CD4-positive, alpha-beta T cell treated with Interleukin-15 for 1 hour (primary cell): ENCODE measurements around the gene SNPH.
A peak's percentile ranks its signal among the peaks of the same experiment; 100 is the strongest.
"Not testable (repeated sequence)": the region's sequence is repeated elsewhere in the genome, so short reads cannot be mapped to it uniquely, and the experiment has no call there.

Experiments
- DNase-seq: peaks from one replicate; pipeline ENCODE4 v3.0.0-alpha.2; 2020

Gene SNPH

GRCh38 chr20:1266167-1266973 is at the start of gene SNPH:
Gene SNPH (plus strand): TSS chr20:1266294. CDS start chr20:1296240, 29,946 bp downstream.
- peak; percentile 78 for DNase-seq

GRCh38 chr20:1216527-1217427 is 49.3 kb upstream of the SNPH start:
- peak; percentile 23 for DNase-seq

- not testable (repeated sequence) for DNase-seq
Observed at GRCh38 chr20:1222750-1223149, 43.3 kb upstream of the SNPH start.

DNA sequence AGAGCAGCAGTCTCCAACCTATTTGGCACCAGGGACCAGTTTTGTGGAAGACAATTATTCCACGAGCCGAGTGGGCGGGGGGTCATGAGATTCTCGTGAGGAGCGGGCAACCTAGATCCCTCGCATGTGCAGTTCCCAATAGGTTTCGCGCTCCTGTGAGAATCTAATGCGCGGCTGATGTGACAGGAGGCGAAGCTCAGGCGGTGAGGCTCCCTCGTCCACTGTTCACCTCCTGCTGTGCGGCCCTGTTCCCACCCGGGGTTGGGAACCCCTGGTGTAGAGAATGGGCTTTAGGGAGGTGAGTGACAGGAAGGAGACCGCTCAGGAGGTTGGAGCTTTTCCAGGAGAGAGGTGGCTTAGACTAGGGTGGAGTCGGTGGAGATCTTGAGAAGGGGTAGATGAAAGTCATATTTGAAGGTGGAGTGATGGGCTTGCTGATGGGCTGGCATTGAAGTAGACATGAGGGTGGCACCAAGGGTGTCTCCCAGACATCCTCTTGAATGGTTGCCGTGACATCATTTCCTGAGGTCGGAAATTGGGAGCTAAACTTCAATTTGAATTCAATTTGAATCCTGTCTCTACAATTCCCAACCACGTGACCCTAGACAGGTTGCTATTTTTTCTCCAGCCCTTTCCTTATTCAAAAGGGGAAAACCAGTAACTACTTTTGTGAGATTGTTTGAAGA is 41.7 kb upstream of the SNPH start:
- DNase-seq = no peak

DNA sequence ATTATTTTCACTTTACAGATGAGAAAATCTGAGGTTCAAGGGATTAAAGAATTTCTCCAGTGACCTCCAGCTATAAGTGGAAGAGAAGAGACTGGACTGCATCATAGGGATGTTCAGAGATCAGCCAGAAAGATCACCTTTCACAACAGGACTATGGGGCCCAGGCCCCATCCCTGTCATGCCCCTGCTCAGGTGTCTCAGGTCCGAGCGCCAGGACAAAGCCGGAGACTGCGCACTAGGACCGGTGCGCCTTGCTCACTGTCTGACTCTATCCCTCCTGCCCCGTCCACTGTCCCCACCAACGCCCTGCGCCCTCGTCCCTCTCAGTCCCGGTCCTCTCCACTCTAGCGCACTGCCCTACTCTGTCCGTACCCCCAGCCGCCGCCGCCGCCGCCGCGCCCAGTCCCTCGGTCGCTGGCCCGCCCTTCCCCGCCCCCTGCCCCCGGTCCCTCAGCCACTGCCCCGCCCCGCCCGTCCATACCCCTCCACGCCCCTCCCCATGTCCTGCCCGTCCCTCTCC is 40.8 kb upstream of the SNPH start:
- no peak for DNase-seq

DNA sequence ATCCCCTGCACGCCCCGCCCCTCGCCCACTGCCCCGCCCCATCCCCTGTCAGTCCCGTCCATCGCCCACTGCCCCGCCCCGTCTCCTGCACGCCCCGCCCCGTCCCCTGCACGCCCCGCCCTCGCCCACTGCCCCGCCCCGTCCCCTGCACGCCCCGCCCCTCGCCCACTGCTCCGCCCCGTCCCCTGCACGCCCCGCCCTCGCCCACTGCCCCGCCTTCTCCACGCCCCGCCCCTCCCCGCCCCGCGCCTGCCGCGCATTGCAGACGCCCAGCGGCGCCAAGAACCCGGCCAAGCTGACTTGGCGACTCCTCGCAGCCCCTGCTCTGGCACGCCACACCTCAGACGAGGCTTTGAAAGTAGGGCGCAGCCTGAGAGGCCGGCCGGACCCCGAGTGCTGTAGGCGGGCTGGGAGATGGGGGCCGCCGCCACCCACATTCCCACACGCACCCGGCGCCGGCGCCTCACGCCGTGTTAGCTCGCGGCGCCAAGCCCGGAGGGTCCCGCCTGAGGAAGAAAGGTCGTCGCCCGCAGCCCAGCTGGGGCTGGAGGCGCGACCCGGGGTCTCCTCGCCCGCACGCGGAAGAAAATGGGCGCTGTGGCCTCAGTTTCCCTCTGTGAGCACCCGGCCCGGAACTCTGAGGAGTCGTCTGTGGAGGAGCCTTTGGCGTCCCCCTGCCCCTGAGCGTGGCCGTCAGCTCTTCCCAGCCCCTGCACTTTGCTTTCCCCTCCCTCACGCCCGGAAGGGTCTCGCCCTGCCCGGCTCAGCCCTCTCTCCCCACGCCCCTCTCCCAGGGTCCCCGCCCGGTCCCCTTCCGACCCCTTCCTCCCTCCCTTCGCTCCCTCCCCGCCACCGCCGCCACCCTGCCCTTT is 40.1 kb upstream of the SNPH start, which contains the start of gene RAD21L1:
TSS of gene RAD21L1 (plus strand) at position 262 of the 872 bp plus-strand sequence. CDS start 2,410 bp downstream, outside the sequence.
- DNase-seq = peak; percentile 72

DNA sequence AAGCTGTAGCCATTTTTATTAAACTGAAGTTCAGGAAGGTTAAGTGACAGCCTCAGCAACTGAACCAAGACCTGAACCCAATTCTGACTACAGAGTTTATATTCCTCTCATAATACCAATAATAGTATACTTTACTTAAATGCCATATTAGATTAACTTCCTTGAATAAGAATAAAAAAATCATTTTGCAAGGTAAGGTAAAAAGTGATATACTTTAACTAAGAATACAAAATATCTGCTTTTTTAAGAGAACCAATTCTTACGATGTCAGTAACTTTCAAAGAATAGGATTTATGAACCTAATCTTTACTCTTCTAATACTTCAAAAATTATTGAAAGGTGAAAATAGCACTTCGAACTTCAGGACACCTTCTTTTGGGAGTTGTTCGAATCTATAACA is 36.6 kb upstream of the SNPH start:
- no peak for DNase-seq

DNA sequence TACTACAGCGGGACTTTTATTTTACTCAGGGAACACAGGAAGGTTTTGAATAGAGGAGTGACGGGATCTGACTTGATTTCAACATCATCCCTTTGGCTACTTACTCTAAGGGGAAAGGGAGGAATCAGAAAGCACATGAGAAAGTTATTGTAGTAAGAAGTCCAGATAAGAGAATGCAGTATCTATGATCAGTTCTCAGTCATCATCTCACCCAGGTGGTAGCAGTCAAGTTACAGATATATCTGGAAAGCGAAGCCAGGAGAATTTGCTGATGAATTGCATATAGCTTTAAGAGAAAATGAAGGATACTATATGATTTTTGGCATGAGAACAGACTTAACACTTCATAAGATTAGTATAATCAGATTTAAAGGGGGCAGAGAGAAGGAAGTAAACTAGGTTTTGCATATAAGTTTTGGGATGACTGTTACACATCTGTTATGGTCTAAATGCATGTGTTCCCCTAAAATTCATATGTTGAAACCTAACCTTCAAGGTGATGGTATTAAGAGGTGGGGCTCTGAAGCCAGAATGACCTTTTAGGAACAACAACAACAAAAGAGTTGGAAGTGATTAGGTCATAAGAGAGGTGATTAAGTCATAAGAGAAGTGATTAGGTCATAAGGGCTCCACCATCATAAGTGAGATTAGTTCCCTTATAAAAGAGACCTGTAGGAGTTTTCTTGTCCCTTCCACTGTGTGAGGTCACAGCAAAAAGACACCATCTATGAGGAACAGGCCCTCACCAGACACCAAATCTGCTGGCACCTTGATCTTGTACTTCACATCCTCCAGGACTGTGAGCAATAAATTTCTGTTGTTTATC is 33.6 kb upstream of the SNPH start:
- no peak for DNase-seq

- no peak for DNase-seq
Observed at GRCh38 chr20:1240549-1240948, 25.5 kb upstream of the SNPH start.

DNA sequence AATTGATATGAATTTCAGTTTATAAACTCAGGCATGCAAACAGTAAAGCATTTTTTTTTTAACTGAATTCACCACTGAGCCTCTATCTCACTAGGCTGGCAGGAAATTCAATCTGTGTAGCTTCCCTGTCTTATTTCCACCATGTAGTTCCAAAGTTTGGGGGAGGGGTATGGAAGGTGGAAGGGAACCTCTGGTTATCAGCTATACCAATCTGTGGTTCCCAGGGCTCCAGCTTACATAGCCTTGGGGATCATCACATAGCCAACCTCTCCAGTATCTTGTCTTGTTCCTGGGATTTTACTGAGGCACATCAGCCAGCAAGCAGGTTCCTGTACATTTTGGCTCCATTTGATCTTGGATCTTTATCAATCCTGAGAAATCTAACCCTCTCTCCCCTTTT is 24.6 kb upstream of the SNPH start:
- DNase-seq = no peak

DNA sequence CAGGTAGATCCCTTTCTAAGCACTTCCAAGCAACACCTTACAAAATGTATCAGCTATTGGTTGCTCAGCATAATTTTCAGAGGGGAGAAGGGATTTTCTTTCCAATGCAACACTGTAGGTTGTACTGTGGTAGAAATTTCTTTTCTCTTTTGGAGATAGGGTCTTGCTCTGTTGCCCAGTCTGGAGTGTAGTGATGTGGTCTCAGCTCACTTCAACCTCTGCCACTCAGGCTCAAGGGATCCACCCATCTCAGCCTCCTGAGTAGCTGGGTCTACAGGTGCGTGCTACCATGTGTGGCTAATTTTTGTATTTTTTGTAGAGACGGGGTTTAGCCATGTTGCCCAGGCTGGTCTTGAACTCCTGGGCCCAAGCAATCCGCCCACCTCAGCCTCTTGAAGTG is 24.0 kb upstream of the SNPH start:
- no peak for DNase-seq

- DNase-seq = no peak
Observed at GRCh38 chr20:1242530-1242929, 23.6 kb upstream of the SNPH start.

DNA sequence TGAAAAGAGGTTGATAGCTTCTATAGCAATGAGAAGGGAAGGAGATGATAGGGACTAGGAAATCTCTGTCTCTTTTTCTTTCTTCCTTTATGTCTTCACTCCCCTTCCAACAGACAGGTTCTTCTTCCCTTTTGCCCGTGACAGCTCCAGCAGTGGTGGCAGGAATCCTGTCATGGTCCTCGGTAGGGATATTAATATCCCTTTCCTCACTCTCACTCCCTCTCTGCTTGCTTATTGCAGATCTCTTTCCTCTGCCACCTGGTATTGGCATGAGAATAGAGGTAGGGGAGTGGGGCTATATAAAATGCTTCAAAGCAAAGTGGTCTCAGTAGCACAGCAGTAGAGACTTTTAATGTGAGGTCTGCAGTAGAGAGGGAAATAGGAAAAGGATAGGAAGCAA is 20.5 kb upstream of the SNPH start:
- DNase-seq = no peak

- no peak for DNase-seq
Observed at GRCh38 chr20:1247689-1248088, 18.4 kb upstream of the SNPH start.

DNA sequence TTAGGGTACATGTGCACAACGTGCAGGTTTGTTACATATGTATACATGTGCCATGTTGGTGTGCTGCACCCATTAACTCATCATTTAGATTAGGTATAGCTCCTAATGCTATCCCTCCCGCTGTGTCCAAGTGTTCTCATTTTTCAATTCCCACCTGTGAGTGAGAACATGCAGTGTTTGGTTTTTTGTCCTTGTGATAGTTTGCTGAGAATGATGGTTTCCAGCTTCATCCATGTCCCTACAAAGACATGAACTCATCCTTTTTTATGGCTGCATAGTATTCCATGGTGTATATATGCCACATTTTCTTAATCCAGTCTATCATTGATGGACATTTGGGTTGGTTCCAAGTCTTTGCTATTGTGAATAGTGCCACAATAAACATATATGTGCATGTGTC is 15.8 kb upstream of the SNPH start:
- DNase-seq = not testable (repeated sequence)

- no peak for DNase-seq
Observed at GRCh38 chr20:1252416-1252815, 13.7 kb upstream of the SNPH start.

DNA sequence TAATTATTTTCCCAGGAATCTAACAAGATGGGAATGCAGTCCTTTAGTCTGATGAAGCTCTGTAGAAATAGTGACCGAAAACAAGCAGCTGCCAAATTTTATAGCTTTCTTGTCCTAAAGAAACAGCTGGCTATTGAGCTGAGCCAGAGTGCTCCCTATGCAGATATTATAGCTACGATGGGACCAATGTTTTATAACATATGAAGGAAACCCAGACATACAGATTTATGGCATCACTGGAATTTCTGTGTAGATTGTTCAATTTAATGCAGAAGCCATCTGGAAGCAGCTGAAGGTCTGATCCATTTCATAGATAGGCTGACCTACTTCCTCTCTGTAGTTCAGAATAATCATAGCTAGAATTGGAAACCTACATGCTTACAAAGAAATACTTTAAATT is 11.8 kb upstream of the SNPH start:
- no peak for DNase-seq

DNA sequence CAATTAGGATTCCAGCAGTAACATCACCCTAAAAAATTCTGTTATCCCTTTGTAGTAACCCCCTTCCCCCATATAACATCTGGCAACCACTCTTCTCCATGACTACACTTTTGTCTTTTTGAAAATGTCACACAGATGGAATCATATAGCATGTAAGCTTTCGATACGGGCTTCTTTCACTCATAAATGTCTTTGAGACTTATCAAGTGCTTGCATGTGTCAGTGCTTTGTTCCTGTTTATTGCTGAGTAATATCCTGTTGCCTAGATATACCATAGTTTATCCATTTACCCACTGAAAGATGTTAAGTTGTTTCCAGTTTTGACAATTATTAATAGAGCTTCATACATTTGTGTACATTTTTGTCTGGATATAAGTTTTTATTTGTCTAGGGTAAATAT is 10.4 kb upstream of the SNPH start:
- no peak for DNase-seq

GRCh38 chr20:1263853-1264252 is 2.2 kb upstream of the SNPH start:
- DNase-seq = no peak

DNA sequence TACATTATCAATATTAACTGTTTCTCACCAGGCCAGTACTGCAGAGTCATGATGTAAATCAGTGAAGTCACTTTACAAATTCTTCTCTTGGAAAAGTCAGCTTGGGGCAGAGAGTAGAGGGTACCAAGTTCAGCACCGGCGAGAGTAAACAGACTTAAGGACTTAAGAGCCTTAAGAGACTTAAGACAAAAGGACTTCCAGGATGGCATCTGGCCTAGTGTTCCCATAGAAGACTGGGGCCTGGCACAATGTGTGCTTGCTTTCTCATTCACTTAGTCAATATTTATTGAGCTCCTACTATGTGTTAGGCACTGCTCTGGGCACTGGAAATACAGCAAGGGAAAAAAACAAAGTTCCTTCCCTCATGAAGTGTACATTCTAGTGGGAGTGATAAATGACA is 1.4 kb upstream of the SNPH start:
- no peak for DNase-seq
